PFSK-1 (cell line): ENCODE measurements around the gene NCAPH2.

Source experiments
- FOXP2 ChIP-seq: optimal IDR thresholded peaks from 2 replicates; pipeline ENCODE3; 2011; ENCODE audit warnings: borderline replicate concordance, control low read depth, inconsistent platforms; ENCODE audit not compliant: insufficient read depth; ENCODE audit errors: extremely low read length, extremely low read depth
- POLR2AphosphoS5 ChIP-seq: IDR thresholded peaks from 2 replicates; pipeline ENCODE4 v1.6.1; 2012; ENCODE audit warnings: low read depth, mild to moderate bottlenecking, control low read depth, low read length, moderate library complexity
- SIN3A ChIP-seq: IDR thresholded peaks from 2 replicates; pipeline ENCODE4 v1.6.1; 2012; ENCODE audit warnings: mild to moderate bottlenecking, low read length, moderate library complexity, borderline replicate concordance; ENCODE audit not compliant: insufficient read depth
- TAF1 ChIP-seq: IDR thresholded peaks from 2 replicates; pipeline ENCODE4 v1.6.1; 2012; ENCODE audit warnings: low read length, control low read depth, borderline replicate concordance; ENCODE audit not compliant: insufficient read depth
- TF ChIP-seq, protein P1 (sequence below), 2 experiments: IDR thresholded peaks; 2 replicates each; pipeline versions ENCODE4 v1.6.1 to v1.8.0; 2011 to 2012; ENCODE audit warnings: low read depth in 2 of 2, low read length in 2 of 2, control low read depth in 1 of 2, inconsistent platforms in 1 of 2, mild to moderate bottlenecking in 1 of 2, moderate library complexity in 1 of 2; ENCODE audit not compliant: insufficient read depth in 1 of 2

Gene NCAPH2

DNA sequence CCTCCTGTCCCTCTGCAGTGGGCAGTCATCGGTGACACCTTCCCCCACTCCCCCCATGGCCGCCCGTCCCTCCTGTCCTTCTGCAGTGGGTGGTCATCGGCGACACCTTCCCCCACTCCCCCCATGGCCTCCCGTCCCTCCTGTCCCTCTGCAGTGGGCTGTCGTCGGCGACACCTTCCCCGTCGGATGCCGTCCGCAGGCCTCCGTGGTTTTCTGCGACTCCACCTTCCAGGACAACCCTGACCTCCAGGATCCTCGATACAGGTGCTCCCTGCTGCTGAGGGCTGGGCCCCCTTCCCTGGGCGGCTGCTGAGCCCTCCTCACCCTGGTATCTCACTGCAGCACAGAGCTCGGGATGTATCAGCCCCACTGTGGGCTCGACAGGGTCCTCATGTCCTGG is 19.1 kb upstream of the NCAPH2 start:
- no peak for TF ChIP-seq POLR2AphosphoS5
- no peak for TF ChIP-seq FOXP2
- TF ChIP-seq, protein P1, sequence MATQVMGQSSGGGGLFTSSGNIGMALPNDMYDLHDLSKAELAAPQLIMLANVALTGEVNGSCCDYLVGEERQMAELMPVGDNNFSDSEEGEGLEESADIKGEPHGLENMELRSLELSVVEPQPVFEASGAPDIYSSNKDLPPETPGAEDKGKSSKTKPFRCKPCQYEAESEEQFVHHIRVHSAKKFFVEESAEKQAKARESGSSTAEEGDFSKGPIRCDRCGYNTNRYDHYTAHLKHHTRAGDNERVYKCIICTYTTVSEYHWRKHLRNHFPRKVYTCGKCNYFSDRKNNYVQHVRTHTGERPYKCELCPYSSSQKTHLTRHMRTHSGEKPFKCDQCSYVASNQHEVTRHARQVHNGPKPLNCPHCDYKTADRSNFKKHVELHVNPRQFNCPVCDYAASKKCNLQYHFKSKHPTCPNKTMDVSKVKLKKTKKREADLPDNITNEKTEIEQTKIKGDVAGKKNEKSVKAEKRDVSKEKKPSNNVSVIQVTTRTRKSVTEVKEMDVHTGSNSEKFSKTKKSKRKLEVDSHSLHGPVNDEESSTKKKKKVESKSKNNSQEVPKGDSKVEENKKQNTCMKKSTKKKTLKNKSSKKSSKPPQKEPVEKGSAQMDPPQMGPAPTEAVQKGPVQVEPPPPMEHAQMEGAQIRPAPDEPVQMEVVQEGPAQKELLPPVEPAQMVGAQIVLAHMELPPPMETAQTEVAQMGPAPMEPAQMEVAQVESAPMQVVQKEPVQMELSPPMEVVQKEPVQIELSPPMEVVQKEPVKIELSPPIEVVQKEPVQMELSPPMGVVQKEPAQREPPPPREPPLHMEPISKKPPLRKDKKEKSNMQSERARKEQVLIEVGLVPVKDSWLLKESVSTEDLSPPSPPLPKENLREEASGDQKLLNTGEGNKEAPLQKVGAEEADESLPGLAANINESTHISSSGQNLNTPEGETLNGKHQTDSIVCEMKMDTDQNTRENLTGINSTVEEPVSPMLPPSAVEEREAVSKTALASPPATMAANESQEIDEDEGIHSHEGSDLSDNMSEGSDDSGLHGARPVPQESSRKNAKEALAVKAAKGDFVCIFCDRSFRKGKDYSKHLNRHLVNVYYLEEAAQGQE (IDR thresholded peaks at IDR 0.05; ENCODE audit: insufficient read depth in 1 of 2, low read depth in 2 of 2, low read length in 2 of 2), result no peak
- no peak for TF ChIP-seq SIN3A
- no peak for TF ChIP-seq TAF1

DNA sequence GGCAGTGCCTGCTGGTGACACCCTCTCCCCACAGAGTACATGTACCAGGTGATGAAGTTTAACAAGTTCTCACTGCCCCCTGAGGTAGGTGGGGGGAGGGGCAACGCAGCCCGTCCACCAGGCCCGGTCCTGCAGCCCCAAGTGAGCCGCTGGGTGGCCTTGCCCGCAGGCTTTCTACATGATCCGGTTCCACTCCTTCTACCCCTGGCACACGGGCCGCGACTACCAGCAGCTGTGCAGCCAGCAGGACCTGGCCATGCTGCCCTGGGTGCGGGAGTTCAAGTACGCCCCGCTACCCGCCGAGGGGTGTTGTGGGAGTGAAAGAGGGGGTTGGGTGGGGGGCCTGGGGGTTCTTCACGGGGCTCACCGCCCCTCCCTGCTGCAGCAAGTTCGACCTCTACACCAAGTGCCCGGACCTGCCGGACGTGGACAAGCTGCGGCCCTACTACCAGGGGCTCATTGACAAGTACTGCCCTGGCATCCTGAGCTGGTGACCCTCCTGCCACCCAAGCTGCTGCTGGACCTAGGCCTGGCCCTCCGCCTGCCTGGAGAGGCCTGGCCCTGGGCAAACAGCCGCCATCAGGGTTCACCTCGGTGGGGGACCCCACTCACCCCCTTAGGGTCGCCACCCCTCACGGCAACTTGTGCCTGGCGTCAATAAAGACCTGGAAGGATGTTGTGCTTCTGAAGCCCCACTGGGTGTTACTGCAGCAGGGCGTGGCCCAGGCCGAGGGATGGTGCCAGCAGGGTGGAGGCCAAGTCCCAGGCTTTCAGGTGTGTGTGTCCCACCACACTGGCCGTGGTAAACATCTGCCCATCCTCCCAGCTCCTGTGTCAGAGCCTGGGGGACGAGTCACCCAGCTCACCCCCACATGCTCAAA is 18.4 kb upstream of the NCAPH2 start:
- TF ChIP-seq, protein P1 (IDR thresholded peaks at IDR 0.05; ENCODE audit: insufficient read depth in 1 of 2, low read depth in 2 of 2, low read length in 2 of 2), result no peak
- TF ChIP-seq SIN3A, result no peak
- no peak for TF ChIP-seq FOXP2
- no peak for TF ChIP-seq TAF1
- no peak for TF ChIP-seq POLR2AphosphoS5

DNA sequence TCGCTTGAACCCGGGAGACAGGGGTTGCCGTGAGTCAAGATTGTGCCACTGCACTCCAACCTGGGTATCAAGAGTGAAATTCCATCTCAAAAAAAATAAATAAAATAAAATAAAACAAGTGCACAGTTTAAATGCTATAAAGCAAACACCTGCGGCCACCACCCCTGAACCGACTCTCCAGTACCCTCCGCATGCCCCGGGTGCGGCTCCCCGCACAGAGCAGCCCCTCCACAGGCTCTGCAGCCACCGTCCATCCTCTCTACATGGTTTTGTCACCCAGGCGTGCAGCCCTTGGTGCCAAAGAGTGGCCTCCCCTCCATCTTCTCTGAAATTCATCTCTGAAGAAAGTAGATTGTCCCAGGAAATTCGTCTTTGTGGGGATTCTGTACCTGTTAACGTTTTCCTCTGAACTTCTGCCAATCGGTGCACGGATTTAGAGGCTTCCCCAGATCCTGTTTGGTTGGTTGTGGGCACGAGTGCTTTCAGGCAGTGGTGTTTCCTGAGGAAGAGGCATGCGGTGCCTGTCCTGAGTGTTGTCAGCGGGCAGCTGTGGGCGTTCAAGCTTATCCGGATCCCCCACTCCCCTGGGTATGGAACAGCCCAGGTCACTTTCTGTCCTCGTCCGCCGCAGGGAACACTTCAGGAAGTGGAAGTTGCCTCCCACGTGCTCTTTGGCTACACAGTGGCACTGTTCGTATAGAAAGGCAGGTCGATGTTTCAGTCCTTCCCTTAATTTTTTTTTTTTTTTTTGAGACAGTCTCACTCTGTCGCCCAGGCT is 17.3 kb upstream of the NCAPH2 start:
- no peak for TF ChIP-seq FOXP2
- no peak for TF ChIP-seq POLR2AphosphoS5
- TF ChIP-seq, protein P1 (IDR thresholded peaks at IDR 0.05; ENCODE audit: insufficient read depth in 1 of 2, low read depth in 2 of 2, low read length in 2 of 2), result no peak
- no peak for TF ChIP-seq SIN3A
- TF ChIP-seq TAF1, result no peak

DNA sequence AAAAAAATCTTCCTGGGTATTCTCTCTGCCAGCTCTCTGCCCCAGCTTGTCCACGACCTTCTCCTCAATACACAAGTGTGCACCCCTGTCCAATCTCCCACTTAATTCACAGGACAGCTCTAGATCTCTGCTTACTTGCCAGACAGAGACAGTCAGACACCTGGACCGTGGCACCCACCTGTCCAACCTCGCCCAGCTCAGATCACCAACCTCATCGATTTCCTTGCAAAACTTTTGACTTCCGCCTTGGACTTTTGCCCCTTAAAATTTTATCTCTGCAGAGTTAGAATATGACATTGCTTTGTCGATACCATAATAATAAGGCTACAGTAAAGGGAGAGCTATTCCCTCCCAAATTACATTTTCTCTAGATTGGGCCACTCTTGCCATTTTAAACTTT is 10.9 kb upstream of the NCAPH2 start:
- TF ChIP-seq, protein P1 (IDR thresholded peaks at IDR 0.05; ENCODE audit: insufficient read depth in 1 of 2, low read depth in 2 of 2, low read length in 2 of 2), result no peak
- TF ChIP-seq FOXP2 (no peak), SIN3A (no peak), TAF1 (no peak), POLR2AphosphoS5 (no peak)
